Upper lobe of left lung (tissue), 6 donors: Measurements from ENCODE around the gene ACOX2. TPM values are rescaled to one million over a fixed set of nuclear protein-coding genes. Genes with fewer than 3 reads are reported as not detected.

Source experiments
- ATAC-seq, 2 donors: fragments of 200-7000 bp; cut with Tn5 transposase; one replicate each; pipeline ENCODE4 v1.9.1; 2022; ENCODE audit warnings: mild to moderate bottlenecking in 2 of 2, moderate library complexity in 2 of 2; ENCODE audit not compliant: low FRiP score in 2 of 2
- DNase-seq, 2 donors: peaks; one replicate each; pipeline ENCODE4 v3.0.0-alpha.2; 2019 to 2020
- H3K27ac ChIP-seq, 4 donors: fragments of 200-600 bp; sonication (generic); one replicate each; pipeline ENCODE4 v1.5.1; 2016 to 2019
- H3K27me3 ChIP-seq, 4 donors: fragments of 200-600 bp; sonication (generic); one replicate each; pipeline ENCODE4 v1.5.1; 2017 to 2019
- H3K36me3 ChIP-seq, 4 donors: fragments of 200-600 bp; sonication (generic); one replicate each; pipeline ENCODE4 v1.5.1; 2016 to 2019
- H3K4me1 ChIP-seq, 4 donors: fragments of 200-600 bp; sonication (generic); one replicate each; pipeline ENCODE4 v1.5.1; 2018 to 2019
- H3K4me3 ChIP-seq, 4 donors: fragments of 200-600 bp; sonication (generic); one replicate each; pipeline ENCODE4 v1.5.1; 2017 to 2019; ENCODE audit warnings: mild to moderate bottlenecking in 2 of 4, moderate library complexity in 1 of 4
- H3K9me3 ChIP-seq, 4 donors: fragments of 200-600 bp; sonication (generic); one replicate each; pipeline ENCODE4 v1.5.1; 2018 to 2019
- CTCF ChIP-seq, 6 experiments: fragments of 450-650 bp in 4 of 6; fragments of 200-600 bp in 2 of 6; sonication (generic) in 2 of 6; IDR thresholded peaks; one replicate each; pipeline ENCODE4 v1.5.1; 2016 to 2019; ENCODE audit warnings: antibody characterized with exemption in 6 of 6
- EP300 ChIP-seq, 4 donors: sonication (generic); formaldehyde crosslinking; IDR thresholded peaks; one replicate each; pipeline ENCODE4 v1.5.1; 2017; ENCODE audit warnings: antibody characterized with exemption in 4 of 4, control low read depth in 2 of 4
- POLR2A ChIP-seq, 4 donors: fragments of 450-650 bp; IDR thresholded peaks; one replicate each; pipeline ENCODE4 v1.5.1; 2016 to 2017; ENCODE audit warnings: antibody characterized with exemption in 4 of 4, mild to moderate bottlenecking in 2 of 4
- POLR2AphosphoS5 ChIP-seq, 2 donors: sonication (generic); formaldehyde crosslinking; IDR thresholded peaks; one replicate each; pipeline ENCODE4 v1.5.1; 2017; ENCODE audit warnings: antibody characterized with exemption in 2 of 2
- WGBS, 2 donors: methylation state at CpG; one replicate each; pipeline ENCODE4 v1.1.5; 2017 to 2018; 5-methylcytosine and 5-hydroxymethylcytosine counted together
- total RNA-seq, 6 donors: library from RNA; depleted of rRNA in 4 of 6; stranded (reverse); fragments of >200 nt in 4 of 6; gene quantifications; one replicate each; pipeline versions ENCODE4 v1.1.0 to v1.2.1, GENCODE V29; 2016 to 2021
- donor health status: DM: no; HTN: no; CAD: no; lungs with moderate emphysema.
- donor health status: DM: no; HTN: yes; CAD: no; lungs with severe emphysema.

Gene ACOX2
- total RNA-seq, 6 donors from 2014 or later = 5.2 to 32.5 (median 15.8) TPM

- WGBS, 2 donors = 98% methylated on average over 2 of the region's 2 CpGs
- no peaks in the 10 kb centered on the region for H3K27me3 ChIP-seq
- peaks cover 0 to 12% (median 2%) of the 10 kb centered on the region in 4 donors for H3K4me1 ChIP-seq
- H3K36me3 ChIP-seq = no peaks in the 10 kb centered on the region
- ATAC-seq = no peak
- no peak for DNase-seq
- no peaks in the 10 kb centered on the region for H3K9me3 ChIP-seq
- TF ChIP-seq EP300 (IDR thresholded peaks at IDR 0.05) (no peak), POLR2A (IDR thresholded peaks at IDR 0.05) (no peak), CTCF (IDR thresholded peaks at IDR 0.05) (no peak), POLR2AphosphoS5 (IDR thresholded peaks at IDR 0.05) (no peak)
- no peak overlapping the region for H3K4me3 ChIP-seq
- H3K27ac ChIP-seq = no peak overlapping the region
These were observed 56.7 kb downstream of the ACOX2 start for GRCh38 chr3:58480309-58480708.

- no peak overlapping the region for H3K4me3 ChIP-seq
- ATAC-seq (no peak), DNase-seq (no peak)
- peaks cover 0 to 18% (median 8%) of the 10 kb centered on the region in 4 donors for H3K4me1 ChIP-seq
- peak overlapping the region in 1 of 4 donors; percentile 23 for H3K27ac ChIP-seq
- no peak for TF ChIP-seq POLR2AphosphoS5 (IDR thresholded peaks at IDR 0.05)
- no peak for TF ChIP-seq EP300 (IDR thresholded peaks at IDR 0.05)
- no peak for TF ChIP-seq CTCF (IDR thresholded peaks at IDR 0.05)
- no peak for TF ChIP-seq POLR2A (IDR thresholded peaks at IDR 0.05)
- H3K9me3 ChIP-seq = no peaks in the 10 kb centered on the region
- no peaks in the 10 kb centered on the region for H3K36me3 ChIP-seq
- H3K27me3 ChIP-seq = no peaks in the 10 kb centered on the region
- 79 to 85% methylated on average over 2 of the region's 2 CpGs for WGBS, 2 donors
These were observed 58.2 kb downstream of the ACOX2 start for GRCh38 chr3:58478781-58479180.

GRCh38 chr3:58474967-58475578 is 61.9 kb downstream of the ACOX2 start:
- 74 to 77% methylated on average over 3 of the region's 3 CpGs for WGBS, 2 donors
- TF ChIP-seq POLR2A (IDR thresholded peaks at IDR 0.05) = no peak
- TF ChIP-seq CTCF (IDR thresholded peaks at IDR 0.05) = no peak
- TF ChIP-seq POLR2AphosphoS5 (IDR thresholded peaks at IDR 0.05) = no peak
- TF ChIP-seq EP300 (IDR thresholded peaks at IDR 0.05) = no peak
- no peak for DNase-seq
- H3K36me3 ChIP-seq = no peaks in the 10 kb centered on the region
- peak overlapping the region in 1 of 4 donors; percentile 23 for H3K27ac ChIP-seq
- H3K27me3 ChIP-seq = no peaks in the 10 kb centered on the region
- ATAC-seq = no peak
- H3K9me3 ChIP-seq = no peaks in the 10 kb centered on the region
- peaks cover 4 to 28% (median 20%) of the 10 kb centered on the region in 4 donors for H3K4me1 ChIP-seq
- H3K4me3 ChIP-seq = no peak overlapping the region

GRCh38 chr3:58474348-58474911 is 62.6 kb downstream of the ACOX2 start:
- H3K27ac ChIP-seq = no peak overlapping the region
- H3K4me3 ChIP-seq = no peak overlapping the region
- peaks cover 4 to 28% (median 20%) of the 10 kb centered on the region in 4 donors for H3K4me1 ChIP-seq
- no peaks in the 10 kb centered on the region for H3K27me3 ChIP-seq
- no peaks in the 10 kb centered on the region for H3K9me3 ChIP-seq
- 88 to 100% methylated on average over 1 of the region's 1 CpG for WGBS, 2 donors
- TF ChIP-seq EP300 (IDR thresholded peaks at IDR 0.05) (no peak), POLR2A (IDR thresholded peaks at IDR 0.05) (no peak), POLR2AphosphoS5 (IDR thresholded peaks at IDR 0.05) (no peak)
- peak in 1 of 2 donors; percentile 76 for ATAC-seq
- no peaks in the 10 kb centered on the region for H3K36me3 ChIP-seq
- DNase-seq = peak in 1 of 2 donors; percentile 28

- H3K36me3 ChIP-seq = no peaks in the 10 kb centered on the region
- no peaks in the 10 kb centered on the region for H3K9me3 ChIP-seq
- TF ChIP-seq POLR2A (IDR thresholded peaks at IDR 0.05) = no peak
- no peak for TF ChIP-seq EP300 (IDR thresholded peaks at IDR 0.05)
- no peak for TF ChIP-seq POLR2AphosphoS5 (IDR thresholded peaks at IDR 0.05)
- no peak for TF ChIP-seq CTCF (IDR thresholded peaks at IDR 0.05)
- DNase-seq (no peak), ATAC-seq (no peak)
- WGBS, 2 donors = 77 to 94% methylated on average over 1 of the region's 1 CpG
- no peaks in the 10 kb centered on the region for H3K27me3 ChIP-seq
- H3K4me1 ChIP-seq = peaks cover 4 to 28% (median 20%) of the 10 kb centered on the region in 4 donors
- no peak overlapping the region for H3K4me3 ChIP-seq
- H3K27ac ChIP-seq = no peak overlapping the region
These were observed 63.7 kb downstream of the ACOX2 start for GRCh38 chr3:58473275-58473674.
